GM18868 (cell line): ENCODE results near the gene GIT1.
A peak's percentile ranks its signal among the peaks of the same experiment; 100 is the strongest.

Experiments used
- ATAC-seq: cut with Tn5 transposase; IDR thresholded peaks from one replicate; pipeline ENCODE4 v1.9.1; 2021; ENCODE audit warnings: mild to moderate bottlenecking, moderate library complexity; ENCODE audit not compliant: unreplicated experiment

The GIT1 gene

GRCh38 chr17:29593591-29594518 is 4.4 kb upstream of the GIT1 start:
- ATAC-seq: no peak

GRCh38 chr17:29592850-29593551 is 3.6 kb upstream of the GIT1 start, which contains the start of gene ANKRD13B:
Gene ANKRD13B, plus strand, starts transcription at chr17:29593132. Its CDS starts 490 bp downstream, at chr17:29593622.
- ATAC-seq: no peak

GRCh38 chr17:29591737-29592608 is 2.5 kb upstream of the GIT1 start:
- ATAC-seq: no peak

- no peak for ATAC-seq
Observed at GRCh38 chr17:29591146-29591736, 1.8 kb upstream of the GIT1 start.

- ATAC-seq: no peak
Observed at GRCh38 chr17:29590411-29591145, 1.1 kb upstream of the GIT1 start.

GRCh38 chr17:29588562-29589411 is 661 bp downstream of the GIT1 start:
- peak; percentile 14 for ATAC-seq

- no peak for ATAC-seq
Observed at GRCh38 chr17:29588017-29588561, 1.4 kb downstream of the GIT1 start.

GRCh38 chr17:29587591-29587990 is 1.9 kb downstream of the GIT1 start:
- no peak for ATAC-seq

- ATAC-seq: no peak
Observed at GRCh38 chr17:29586676-29587469, 2.6 kb downstream of the GIT1 start.

- ATAC-seq: no peak
Observed at GRCh38 chr17:29585080-29585751, 4.2 kb downstream of the GIT1 start.

GRCh38 chr17:29584452-29585079 is 4.9 kb downstream of the GIT1 start:
- no peak for ATAC-seq

GRCh38 chr17:29583324-29584248 is 5.9 kb downstream of the GIT1 start:
- no peak for ATAC-seq

- no peak for ATAC-seq
Observed at GRCh38 chr17:29582772-29583171, 6.7 kb downstream of the GIT1 start.

GRCh38 chr17:29582254-29582765 is 7.1 kb downstream of the GIT1 start:
- ATAC-seq: no peak

- ATAC-seq: no peak
Observed at GRCh38 chr17:29581583-29582253, 7.7 kb downstream of the GIT1 start.
